ENCODE results near the gene MORN4.
"Not testable (repeated sequence)": the region's sequence is repeated elsewhere in the genome, so short reads cannot be mapped to it uniquely, and the experiment has no call there.

The MORN4 gene

DNA sequence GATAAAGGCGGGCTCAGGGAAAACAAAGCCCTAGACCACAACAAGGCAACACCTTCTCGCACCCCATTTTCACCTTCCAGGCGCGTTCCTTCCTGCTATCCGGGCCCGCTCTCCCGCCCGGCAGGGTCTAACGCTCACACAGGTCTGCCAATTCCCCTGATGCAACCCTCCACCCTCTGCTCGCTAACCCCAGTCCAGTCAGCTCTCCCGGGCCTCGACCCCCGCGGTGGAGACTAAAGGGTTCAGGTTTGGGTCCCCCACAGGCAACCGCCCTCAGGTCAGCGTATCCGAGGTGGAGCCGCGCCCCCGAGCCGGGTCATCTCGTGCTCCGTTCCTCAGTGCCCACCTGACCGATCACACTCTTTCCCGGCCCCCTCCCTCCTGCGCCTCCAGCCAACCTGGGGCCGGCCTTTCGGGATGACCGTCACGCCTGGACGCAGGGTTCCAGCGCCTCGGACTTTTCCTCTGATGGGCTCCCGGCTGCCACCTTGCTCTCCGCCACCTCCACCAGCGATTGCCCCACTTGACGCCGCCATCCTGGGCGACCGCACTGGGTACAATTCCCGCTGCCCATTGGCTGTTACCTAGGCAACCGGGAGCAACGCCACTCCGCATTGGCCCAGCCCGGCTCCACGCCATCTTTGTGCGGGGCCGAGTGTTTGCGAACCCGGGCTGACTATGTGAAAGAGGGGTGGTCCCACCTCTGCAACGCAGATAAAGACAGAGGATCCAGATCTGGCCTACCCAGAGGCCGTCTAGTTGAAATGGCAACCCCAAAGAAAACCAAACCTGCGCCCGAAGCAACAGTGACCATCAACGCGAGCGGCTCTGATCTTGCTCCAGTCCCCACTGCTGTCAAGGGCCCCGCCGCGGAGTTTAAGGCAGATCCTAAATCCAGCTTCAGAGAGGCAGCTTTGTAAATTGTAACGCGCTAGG is at the start of gene MORN4:
Gene MORN4 (minus strand): TSS at position 552 of the 936 bp plus-strand sequence. CDS start 13,847 bp downstream, outside the sequence.
- DNase-seq (ENCODE audit: low read depth in 2 of 2) = peak; percentile 84

DNA sequence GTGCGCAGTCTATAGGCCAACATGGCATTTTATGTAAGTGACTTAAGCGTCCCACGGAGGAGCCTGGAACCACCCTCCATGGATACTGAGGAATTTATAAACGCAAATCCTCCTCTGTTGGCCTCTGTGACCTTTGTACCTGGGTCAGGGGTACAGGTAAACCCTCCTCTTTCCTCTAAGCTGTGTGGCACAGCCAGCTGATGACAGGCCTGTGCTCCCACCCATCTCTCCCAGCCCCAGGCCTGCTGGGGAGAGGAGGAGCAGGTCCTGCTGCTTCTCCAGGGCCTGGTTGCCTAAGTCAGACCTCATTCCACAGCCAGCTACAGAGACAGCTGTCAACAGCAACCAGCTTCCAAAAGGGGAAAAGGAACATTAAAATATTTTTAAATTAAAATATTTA is 48.7 kb upstream of the MORN4 start:
- no peak for DNase-seq (ENCODE audit: low read depth in 2 of 2)

DNA sequence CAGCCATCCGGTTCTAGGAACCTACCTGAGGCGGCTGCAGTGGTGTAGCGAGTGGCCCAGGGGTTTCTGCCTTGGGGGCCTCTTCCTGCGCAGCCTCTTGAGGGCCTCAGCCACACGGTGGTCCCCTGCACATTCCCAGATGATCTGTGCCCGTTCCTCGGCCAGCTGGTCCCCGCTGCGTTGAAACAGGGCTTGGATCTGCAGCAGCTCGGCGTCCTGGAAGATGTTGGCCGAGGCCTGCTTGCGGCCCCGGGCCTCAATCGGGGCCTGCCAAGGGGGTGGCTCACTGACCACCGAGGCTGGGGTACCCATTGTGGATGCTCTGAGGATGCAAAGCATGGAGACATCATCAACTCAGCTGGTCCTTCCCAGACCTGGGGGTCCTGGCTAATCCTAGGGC is 46.3 kb upstream of the MORN4 start:
- no peak for DNase-seq (ENCODE audit: low read depth in 2 of 2)

DNA sequence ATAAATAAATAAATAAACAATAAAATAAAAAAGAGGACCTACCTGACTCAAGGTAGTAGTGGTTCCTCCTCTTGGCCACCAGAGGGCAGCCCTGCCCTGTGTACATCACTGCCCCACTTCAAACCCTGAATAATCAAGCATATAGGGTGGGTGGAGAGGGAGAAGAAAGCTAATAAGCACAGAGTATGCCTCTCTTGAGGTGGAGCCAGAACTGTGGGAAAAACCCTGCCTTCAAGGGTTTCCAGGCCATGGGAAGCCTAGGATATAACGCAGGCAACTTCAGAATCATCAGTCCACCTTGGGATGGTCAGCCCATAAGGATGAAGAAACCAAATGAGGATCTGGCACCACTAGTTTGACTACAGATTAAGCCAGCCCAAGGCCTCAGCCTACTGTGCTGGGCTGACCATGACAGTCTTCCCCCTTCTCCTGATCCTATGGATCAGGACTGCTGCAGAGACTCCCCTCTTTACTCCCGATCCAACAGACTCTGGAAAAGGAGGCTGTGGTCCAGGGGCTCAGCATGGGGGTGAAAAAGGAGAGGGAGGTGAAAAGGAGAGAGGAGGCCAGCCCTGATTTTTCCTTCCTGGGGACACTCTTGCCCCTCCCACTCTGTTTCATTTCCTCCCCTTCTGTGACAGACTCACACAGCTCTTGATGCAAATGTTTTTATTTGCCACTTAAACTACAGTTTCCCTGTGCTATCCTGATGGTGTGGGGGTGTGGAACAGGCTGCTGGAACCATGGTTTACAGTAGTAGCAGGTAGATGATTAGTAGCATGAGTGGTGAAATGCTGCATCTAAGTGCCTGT is 43.7 kb upstream of the MORN4 start:
- peak in 1 of 2 donors; percentile 10 for DNase-seq (ENCODE audit: low read depth in 2 of 2)

DNA sequence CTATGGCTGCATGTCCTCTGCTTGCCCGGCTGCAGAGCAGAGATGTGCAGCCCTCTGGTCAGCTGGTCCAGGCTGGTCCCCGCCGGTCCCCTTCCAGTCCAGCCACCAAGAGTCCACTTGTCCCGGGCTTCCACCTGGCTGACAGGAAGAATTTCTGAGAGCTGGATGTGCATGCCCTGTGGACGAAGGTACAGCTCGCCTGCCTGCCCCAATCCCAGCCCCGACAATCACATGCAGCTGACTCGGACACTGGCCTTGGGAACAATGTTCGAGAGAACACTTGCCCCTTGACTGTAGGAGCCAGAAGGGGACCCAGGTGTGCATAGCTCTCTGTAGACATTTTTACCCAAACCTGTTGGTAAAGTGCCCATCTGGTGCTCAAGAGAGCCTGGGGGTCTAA is 41.9 kb upstream of the MORN4 start:
- no peak for DNase-seq (ENCODE audit: low read depth in 2 of 2)

DNA sequence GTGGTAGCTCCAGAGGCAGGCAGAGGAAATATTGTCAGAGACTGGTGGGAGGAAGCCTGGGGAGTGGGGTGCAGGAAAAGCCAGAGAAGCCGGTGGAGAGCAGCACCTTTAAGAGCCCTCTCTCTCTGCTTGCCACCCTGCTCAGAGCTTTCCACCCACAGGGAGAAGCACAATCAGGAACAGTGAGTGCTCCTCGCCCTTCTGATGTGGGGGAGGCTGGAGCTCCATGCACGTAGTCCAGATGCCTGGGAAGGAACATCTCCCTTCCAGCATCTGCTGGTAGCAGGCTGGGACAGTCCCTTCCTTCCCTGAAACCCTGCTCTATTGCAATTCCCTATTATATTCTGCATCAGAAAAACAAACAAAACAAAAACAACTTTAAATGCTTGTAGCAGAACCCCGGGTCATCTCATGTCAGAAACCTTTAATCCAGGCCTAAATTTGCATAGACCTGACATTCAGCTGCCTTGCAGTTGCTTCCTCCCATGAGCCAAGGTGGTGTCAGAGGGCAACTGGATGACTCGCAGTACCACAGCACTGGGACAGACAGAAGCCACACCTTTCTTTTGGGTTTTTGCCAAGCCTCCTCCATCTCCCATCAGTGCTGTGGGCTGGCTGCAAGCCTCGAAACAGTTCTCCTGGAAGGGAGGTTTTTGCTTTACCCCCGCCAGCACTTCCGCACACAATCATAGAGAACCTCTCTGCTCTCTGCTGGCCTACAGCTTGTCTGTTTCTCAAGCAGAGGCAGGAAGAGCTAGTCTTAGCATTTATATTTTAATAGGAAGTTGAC is 40.6 kb upstream of the MORN4 start:
- peak in 1 of 2 donors; percentile 8 for DNase-seq (ENCODE audit: low read depth in 2 of 2)

DNA sequence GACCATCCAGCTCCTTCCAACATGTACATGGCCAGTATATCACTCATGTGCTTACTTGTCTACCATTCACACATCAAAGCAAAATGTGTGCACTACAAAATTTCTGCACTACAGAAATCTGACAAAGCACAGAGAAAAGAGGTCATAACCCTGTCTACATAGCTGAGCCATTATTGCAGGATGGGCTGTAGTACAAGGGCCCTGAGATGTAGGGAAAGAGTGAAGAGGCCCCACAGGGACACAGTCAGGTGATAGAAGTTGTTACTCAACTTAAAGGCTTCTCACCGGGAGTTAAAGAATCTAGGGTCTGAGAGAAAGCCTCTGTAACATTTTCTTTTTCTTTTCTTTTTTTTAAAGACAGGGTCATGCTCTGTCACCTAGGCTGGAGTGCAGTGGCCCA is 36.3 kb upstream of the MORN4 start:
- DNase-seq (ENCODE audit: low read depth in 2 of 2) = no peak

DNA sequence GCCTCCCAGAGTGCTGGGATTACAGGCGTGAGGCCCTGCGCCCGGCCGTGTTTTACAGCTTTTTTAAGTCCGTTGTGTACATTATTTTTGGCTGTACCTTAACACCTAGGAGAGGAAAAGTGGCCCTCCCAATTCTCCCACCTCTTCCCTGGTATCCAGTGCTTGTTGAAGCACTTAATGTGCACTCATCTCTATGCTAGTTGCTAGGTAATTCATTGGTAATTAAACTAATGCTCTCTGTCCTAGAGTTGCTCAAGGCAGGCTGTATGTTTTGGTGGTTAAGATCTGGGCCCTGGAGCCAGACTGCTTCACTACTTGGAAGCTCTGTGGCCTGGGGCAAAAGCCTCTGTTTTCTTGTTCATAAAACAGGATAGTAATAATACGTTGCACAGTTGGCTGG is 34.2 kb upstream of the MORN4 start:
- no peak for DNase-seq (ENCODE audit: low read depth in 2 of 2)

DNA sequence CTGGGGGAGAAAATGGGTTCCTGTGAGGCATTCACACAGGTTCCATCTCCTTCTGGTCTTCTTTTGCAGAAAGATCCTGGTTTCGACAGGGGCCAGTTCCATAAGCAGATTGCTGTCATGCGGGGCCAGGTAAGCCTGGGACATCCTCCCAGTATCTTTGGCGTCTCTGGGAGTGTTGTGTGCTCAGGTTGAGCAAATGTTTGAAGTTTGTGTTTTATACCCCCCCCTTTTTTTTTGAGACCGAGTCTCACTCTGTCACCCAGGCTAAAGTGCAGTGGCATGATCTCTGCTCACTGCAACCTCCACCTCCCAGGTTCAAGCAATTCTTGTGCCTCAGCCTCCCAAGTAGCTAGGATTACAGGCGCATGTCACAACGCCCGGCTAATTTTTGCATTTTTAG is 33.7 kb upstream of the MORN4 start:
- no peak for DNase-seq (ENCODE audit: low read depth in 2 of 2)

DNA sequence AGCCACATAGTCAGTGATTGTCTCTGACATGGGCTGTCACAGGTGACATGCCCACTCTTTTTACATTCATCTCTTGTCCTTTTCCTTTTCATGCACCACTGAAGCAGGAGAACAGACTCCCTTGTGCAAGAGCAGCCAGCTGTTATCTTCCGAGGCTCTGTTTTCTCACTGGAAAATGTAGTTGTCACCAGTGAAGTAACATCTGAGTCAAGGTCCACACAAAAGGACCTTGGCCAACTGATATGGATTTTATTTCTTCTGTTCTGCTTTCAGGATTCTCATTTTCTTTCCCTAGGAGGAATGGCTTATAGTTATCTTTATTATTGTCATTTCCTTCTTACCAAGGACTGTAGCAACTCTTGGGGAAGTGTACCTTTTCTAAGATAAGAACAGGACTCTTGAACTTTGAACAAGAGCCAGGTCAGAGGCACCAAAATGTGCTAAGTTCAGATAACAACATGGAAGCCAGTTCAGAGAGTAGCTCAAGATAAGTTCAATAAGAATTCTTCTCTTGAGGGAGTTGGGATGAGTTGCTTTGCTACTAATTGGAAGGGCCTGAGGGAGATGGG is 31.1 kb upstream of the MORN4 start:
- no peak for DNase-seq (ENCODE audit: low read depth in 2 of 2)

DNA sequence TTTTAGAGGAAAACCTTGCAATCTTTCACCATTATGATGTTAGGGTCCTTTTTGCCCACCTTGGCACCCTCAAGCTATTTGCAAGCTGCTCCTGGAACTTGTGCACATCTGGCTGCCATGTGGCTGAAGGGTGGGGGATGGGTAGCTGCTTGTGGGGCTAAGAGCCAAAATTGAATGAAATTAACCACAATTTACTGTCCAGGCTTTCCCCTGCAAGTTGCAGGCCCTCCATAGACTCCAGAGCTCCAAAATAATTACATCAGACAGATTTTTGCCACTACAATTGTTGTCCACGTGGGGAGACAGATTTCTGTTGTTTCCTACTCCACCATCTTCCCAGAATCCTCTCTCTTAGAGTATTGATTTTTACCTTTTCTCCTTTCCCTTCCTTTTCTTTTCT is 26.3 kb upstream of the MORN4 start:
- no peak for DNase-seq (ENCODE audit: low read depth in 2 of 2)

DNA sequence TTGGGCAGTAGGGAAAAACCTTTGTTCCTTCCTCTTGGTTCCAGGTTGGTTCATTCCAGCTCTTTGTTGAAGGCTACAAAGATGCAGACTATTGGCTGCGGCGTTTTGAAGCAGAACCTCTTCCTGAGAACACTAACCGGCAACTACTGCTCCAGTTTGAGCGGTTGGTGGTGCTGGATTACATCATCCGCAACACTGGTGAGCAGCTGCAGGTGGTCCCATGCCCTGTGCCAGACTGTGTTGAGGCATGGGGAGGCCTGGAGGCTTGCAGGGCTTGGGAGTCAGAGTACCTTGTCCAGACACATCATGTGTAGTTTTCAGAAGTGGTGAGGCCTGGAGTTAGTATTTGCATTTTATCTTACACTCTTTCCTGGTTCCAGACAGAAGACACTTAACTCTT is 23.5 kb upstream of the MORN4 start:
- DNase-seq (ENCODE audit: low read depth in 2 of 2) = no peak

DNA sequence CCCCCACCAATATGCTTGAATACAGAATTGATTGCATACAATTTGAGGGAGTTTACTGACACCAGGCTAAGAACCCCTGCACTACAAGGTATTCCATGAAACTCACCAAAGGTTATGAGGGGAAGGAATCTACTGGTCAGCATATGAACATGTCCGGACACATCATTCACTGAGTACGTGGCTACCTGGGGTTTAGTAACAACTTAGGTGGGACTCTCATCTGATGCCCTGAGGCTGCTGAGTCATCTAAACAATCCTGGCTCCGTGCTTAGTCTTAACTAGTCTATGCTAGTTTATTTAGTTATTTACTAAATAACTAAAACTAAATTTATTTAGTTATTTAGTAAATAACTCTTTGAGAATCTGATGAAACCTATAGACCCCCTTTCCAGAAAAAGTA is 18.5 kb upstream of the MORN4 start:
- no peak for DNase-seq (ENCODE audit: low read depth in 2 of 2)

DNA sequence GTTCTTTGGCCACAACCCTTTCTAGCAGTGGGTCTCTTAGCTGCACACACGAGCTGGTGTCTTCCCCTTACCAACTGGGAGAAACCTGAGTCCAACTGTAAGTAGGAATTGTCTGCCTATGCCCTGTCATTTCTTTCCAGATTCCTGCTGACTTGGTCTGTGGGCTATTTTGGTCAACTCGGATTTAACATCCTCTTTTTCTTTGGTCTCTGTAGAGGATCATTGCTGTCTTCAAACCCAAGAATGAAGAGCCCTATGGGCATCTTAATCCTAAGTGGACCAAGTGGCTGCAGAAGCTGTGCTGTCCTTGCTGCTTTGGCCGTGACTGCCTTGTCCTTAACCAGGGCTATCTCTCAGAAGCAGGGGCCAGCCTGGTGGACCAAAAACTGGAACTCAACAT is 17.4 kb upstream of the MORN4 start:
- no peak for DNase-seq (ENCODE audit: low read depth in 2 of 2)

DNA sequence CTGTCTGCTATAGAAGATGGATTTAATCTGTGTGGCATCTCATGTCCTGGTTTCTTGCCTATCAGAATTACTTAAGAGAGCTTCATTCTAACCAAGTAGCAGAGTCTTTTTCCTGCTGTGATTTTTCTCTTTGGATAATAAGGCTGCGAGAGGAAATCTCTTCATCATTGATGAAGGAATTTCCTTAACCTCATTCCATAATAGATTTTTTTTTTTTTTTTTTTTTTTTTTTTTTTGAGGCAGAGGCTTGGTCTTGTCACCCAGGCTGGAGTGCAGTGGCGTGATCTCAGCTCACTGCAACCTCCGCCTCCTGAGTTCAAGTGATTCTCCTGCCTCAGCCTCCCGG is 16.1 kb upstream of the MORN4 start:
- DNase-seq (ENCODE audit: low read depth in 2 of 2) = not testable (repeated sequence)

DNA sequence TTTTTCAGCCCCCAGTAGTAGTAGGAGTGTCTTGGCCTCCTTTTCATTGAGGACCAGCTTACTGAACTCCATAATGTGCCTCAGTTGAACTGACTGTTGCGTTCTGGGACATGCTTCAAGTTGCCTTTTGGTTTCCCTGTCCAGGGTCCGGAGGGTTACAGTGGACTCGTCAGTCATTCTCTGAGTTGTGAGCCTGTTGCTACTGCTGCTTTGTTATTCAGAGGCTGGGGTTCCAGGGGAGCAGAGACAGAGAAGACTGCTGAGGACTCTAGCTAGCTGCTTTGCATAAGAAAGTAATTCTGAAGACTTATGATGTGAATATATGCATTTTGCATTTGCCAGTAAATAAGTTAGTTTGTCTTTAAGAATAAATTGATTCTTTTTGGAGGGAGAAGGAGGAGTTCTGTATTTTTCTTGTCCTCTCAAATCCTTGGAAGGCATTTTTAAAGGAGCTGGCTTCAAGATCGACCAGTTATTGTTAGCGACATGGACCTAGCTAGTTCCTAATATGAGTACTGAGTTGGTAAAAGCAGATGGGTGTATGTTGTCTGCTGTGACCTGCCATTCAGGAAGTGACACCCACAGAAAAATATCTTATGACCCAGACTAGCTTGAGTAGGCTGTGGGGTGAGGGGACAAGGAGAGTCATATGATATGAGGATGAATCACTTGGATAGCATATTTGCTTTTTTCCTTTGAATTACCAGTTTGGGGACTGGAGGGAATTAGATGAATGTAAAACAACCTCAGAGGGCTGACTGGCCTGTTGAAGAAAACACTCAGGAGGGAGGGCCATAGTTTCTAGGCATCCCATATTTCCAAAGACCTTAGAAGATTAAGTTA is 15.5 kb upstream of the MORN4 start:
- no peak for DNase-seq (ENCODE audit: low read depth in 2 of 2)

DNA sequence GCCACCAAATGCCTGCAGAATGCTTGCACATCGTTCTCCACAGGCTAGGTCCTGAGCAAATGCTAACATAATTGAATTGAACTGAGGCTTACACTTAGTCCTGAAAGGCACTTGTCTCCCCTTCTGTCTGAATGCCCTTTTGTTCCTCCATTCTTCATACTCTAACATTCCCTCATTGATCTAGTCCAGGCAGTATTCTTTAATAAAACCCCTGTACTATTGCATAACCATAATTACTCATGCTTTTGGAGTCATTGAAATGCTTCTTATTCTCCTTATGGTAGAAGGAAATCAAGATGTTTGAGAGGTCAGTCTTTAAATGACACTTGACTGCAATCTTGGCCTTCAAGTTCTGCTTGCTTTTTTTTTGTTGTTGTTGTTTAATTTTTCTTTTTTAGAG is 14.3 kb upstream of the MORN4 start:
- DNase-seq (ENCODE audit: low read depth in 2 of 2) = no peak

DNA sequence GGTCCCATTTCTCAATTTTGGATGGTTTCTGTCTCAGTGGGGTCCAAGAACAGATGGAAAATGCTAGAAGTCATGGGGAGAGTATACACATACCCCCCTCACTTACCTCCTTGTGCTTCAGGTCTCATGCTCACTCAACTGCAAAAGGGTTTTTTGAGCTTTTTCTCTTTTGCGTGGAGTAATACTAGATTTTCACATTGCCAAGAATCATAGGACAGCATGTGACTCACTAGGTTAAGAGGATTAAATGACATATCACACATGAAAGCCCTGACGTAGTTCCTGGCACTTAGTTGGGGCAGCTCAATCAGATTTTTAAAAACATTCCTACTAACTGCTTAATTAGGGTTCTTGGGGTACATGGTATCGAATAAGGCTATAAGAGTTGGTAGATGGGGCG is 11.6 kb upstream of the MORN4 start:
- DNase-seq (ENCODE audit: low read depth in 2 of 2) = no peak

DNA sequence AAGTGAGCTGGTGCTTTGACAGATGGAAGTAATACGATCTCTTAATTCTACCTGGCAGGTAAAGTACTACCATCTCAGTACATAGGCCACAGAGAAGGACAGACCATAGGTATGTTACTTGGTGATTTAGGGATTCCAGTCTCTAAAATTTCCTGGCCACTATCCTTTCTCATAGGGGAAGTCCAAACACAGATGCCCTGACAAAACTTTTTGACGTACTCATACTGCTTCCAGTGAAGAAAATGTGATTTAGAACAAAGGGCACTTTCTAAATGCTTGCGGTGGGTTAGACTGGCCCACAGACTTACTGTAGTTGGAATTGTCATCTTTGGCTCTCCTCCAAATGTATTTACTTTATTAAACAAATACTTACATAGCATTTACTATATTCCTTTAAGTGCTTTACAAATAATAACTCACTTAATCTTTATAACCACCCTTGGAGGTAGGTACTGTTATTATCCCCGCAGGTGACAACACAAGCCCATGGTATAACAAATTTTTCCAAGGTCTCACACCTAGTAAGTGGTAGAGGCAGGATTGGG is 10.2 kb upstream of the MORN4 start:
- no peak for DNase-seq (ENCODE audit: low read depth in 2 of 2)

DNA sequence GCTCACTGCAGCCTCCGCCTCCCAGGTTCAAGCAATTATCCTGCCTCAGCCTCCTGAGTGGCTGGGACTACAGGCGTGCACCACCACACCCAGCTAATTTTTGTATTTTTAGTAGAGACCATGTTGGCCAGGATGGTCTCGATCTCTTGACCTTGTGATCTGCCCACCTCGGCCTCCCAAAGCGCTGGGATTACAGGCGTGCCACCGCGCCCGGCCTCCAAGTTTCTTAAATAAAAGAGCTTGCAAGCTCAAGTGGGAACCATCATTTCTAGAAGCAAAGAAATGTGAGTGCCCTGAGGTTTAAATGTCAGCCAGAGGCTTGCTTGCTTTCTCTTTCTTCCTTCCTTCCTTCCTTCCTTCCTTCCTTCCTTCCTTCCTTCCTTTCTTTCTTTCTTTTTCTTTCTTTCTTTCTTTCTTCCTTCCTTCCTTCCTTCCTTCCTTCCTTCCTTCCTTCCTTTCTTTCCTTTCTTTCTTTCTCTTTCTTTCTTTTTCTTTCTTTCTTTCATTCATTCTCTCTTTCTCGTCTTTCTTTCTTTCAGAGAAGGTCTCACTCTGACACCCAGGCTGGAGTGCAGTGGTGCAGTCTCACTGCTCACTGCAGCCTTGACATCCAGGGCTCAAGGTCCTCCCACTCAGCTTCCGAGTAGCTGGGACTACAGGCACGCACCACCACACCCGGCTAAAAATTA is 9.3 kb upstream of the MORN4 start:
- DNase-seq (ENCODE audit: low read depth in 2 of 2) = not testable (repeated sequence)

All from stimulated activated CD8-positive, alpha-beta memory T cell treated with anti-CD3 and anti-CD28 coated beads, Interleukin-2, amount 100 ng/mL, for 48 hours (primary cell).